Left renal cortex interstitium (tissue), 4 donors: ENCODE data around the gene MT2A. TPM values are rescaled to one million over a fixed set of nuclear protein-coding genes. Genes with fewer than 3 reads are reported as not detected.

Experiments
- DNase-seq, 4 donors: peaks; one replicate each; pipeline ENCODE4 v3.0.0-alpha.2; 2013; ENCODE audit warnings: low read depth in 4 of 4, low spot score in 2 of 4, missing footprints in 1 of 4
- polyA plus RNA-seq, 4 donors: library from polyadenylated mRNA; unstranded; fragments of 120-200 nt; gene quantifications; one replicate each; pipeline ENCODE4 v1.2.1, GENCODE V29; 2013; ENCODE audit not compliant: insufficient read length in 4 of 4

Gene MT2A
- polyA plus RNA-seq, 4 donors: 26.1 to 41.7 (median 31.1) TPM

- no peak for DNase-seq
Observed at GRCh38 chr16:56636616-56637413, 28.4 kb downstream of the MT2A start.

- no peak for DNase-seq
Observed at GRCh38 chr16:56637814-56638750, 29.7 kb downstream of the MT2A start, which contains the start of gene MT1A. Gene MT1A (plus strand): TSS chr16:56638666. CDS start chr16:56638739, 73 bp downstream.

- no peak for DNase-seq
Observed at GRCh38 chr16:56639045-56639444, 30.7 kb downstream of the MT2A start.

GRCh38 chr16:56640076-56640475, 31.7 kb downstream of the MT2A start:
- no peak for DNase-seq

- DNase-seq: no peak
Observed at GRCh38 chr16:56641166-56641565, 32.8 kb downstream of the MT2A start.

- no peak for DNase-seq
Observed at GRCh38 chr16:56643080-56643778, 34.8 kb downstream of the MT2A start.

- no peak for DNase-seq
Observed at GRCh38 chr16:56643833-56644232, 35.4 kb downstream of the MT2A start.

GRCh38 chr16:56645311-56645710, 36.9 kb downstream of the MT2A start:
- DNase-seq: no peak

- DNase-seq: no peak
Observed at GRCh38 chr16:56645838-56646237, 37.5 kb downstream of the MT2A start.

GRCh38 chr16:56647641-56648431, 39.5 kb downstream of the MT2A start:
- DNase-seq: no peak

GRCh38 chr16:56649271-56649670, 40.9 kb downstream of the MT2A start:
- no peak for DNase-seq

- DNase-seq: no peak
Observed at GRCh38 chr16:56649820-56650219, 41.4 kb downstream of the MT2A start.

GRCh38 chr16:56651586-56651985, 43.2 kb downstream of the MT2A start, which contains the start of gene MT1B:
Gene MT1B (plus strand): TSS chr16:56651886. CDS start chr16:56651954, 68 bp downstream.
- DNase-seq: no peak

GRCh38 chr16:56652600-56652999, 44.2 kb downstream of the MT2A start:
- no peak for DNase-seq

- no peak for DNase-seq
Observed at GRCh38 chr16:56653218-56653617, 44.8 kb downstream of the MT2A start.

GRCh38 chr16:56657555-56658326, 49.4 kb downstream of the MT2A start, which contains the start of gene MT1F:
Gene MT1F (plus strand): TSS chr16:56657959. CDS start chr16:56658059, 100 bp downstream.
- DNase-seq: peak in 1 of 4 donors; percentile 53

- DNase-seq: no peak
Observed at GRCh38 chr16:56658327-56658875, 50.0 kb downstream of the MT2A start.
